Caco-2 (cell line): ENCODE data around the gene PDE4D. TPM values are rescaled to one million over a fixed set of nuclear protein-coding genes. Genes with fewer than 3 reads are reported as not detected.

Experiments
- BruUV-seq: library from RNA; stranded (reverse); fragments of 400-500 nt; replicated peaks from 2 replicates; lab custom pipeline; 2021; lab: Mats Ljungman, UMichigan
- CTCF ChIA-PET: fragments of 300-600 bp; sonication (Branson Sonifier 250); formaldehyde crosslinking; loops from one replicate; lab custom pipeline; 2022; ENCODE audit warnings: antibody characterized with exemption; lab: Charles Lee
- POLR2A ChIA-PET: fragments of 300-600 bp; sonication (Branson Sonifier 250); formaldehyde crosslinking; loops from one replicate; lab custom pipeline; 2022; ENCODE audit warnings: antibody characterized with exemption; lab: Charles Lee
- DNase-seq, 2 experiments: peaks; one replicate each; pipeline versions ENCODE4 v3.0.0 to v3.0.0-alpha.2; 2020 to 2022
- H3K27me3 ChIP-seq: replicated peaks from 2 replicates; pipeline ENCODE4 v1.6.0; 2011; ENCODE audit warnings: low read length; ENCODE audit not compliant: control insufficient read depth, insufficient read depth
- H3K36me3 ChIP-seq: 2 replicates; pipeline ENCODE4 v1.5.1; 2011; ENCODE audit warnings: low read length; ENCODE audit not compliant: control insufficient read depth, insufficient read depth
- H3K4me1 ChIP-seq: fragments of 250-450 bp; sonication (Bioruptor Pico); 2 replicates; pipeline ENCODE4 v1.5.1; 2020; ENCODE audit warnings: mild to moderate bottlenecking
- H3K4me3 ChIP-seq: 2 replicates; pipeline ENCODE4 v1.5.1; 2011; ENCODE audit warnings: low read depth, mild to moderate bottlenecking, control low read depth, low read length
- H3K9me3 ChIP-seq: fragments of 250-450 bp; sonication (Bioruptor Pico); 2 replicates; pipeline ENCODE4 v1.5.1; 2020; ENCODE audit warnings: mild to moderate bottlenecking, moderate library complexity
- H3K27ac Mint-ChIP-seq: one replicate; pipeline ENCODE4 v1.8.0; 2022; ENCODE audit warnings: mixed read lengths; ENCODE audit not compliant: unreplicated experiment
- H3K27me3 Mint-ChIP-seq: one replicate; pipeline ENCODE4 v1.8.0; 2022; ENCODE audit warnings: mixed read lengths; ENCODE audit not compliant: insufficient read depth, unreplicated experiment
- H3K36me3 Mint-ChIP-seq: one replicate; pipeline ENCODE4 v1.8.0; 2022; ENCODE audit warnings: mild to moderate bottlenecking, mixed read lengths; ENCODE audit not compliant: insufficient read depth, unreplicated experiment
- H3K4me1 Mint-ChIP-seq: one replicate; pipeline ENCODE4 v1.8.0; 2022; ENCODE audit warnings: low read depth, mixed read lengths; ENCODE audit not compliant: unreplicated experiment
- H3K4me3 Mint-ChIP-seq: one replicate; pipeline ENCODE4 v1.8.0; 2022; ENCODE audit warnings: mild to moderate bottlenecking, moderate library complexity, mixed read lengths; ENCODE audit not compliant: unreplicated experiment
- H3K9me3 Mint-ChIP-seq: one replicate; pipeline ENCODE4 v1.8.0; 2022; ENCODE audit warnings: mixed read lengths; ENCODE audit not compliant: unreplicated experiment
- intact Hi-C: fragments of 100-400 bp; cut with micrococcal nuclease; formaldehyde crosslinking; loops from one replicate; pipeline ENCODE4 v1.10.0; 2022; ENCODE audit not compliant: unreplicated experiment
- total RNA-seq: library from RNA; stranded (reverse); gene quantifications from 2 replicates; pipeline ENCODE4 v1.2.3, GENCODE V29; 2022
- TF ChIP-seq, protein P1 (sequence below), 2 experiments: fragments of 200-600 bp in 1 of 2; IDR thresholded peaks; 1 replicate in 1 of 2; 2 replicates in 1 of 2; pipeline versions ENCODE4 v1.5.1 to v1.8.0; 2011 to 2022; ENCODE audit warnings: antibody characterized with exemption in 1 of 2, control low read depth in 1 of 2, inconsistent platforms in 1 of 2, low read depth in 1 of 2, low read length in 1 of 2, mild to moderate bottlenecking in 1 of 2, moderate library complexity in 1 of 2; ENCODE audit not compliant: insufficient read depth in 1 of 2, severe bottlenecking in 1 of 2, unreplicated experiment in 1 of 2

Gene PDE4D
- total RNA-seq, 1 experiment from 2014 or later = 89.8 TPM

GRCh38 chr5:59094864-59095263 is 798.7 kb downstream of the PDE4D start:
- BruUV-seq = no TSS peak
- Mint-ChIP-seq H3K4me1 (peaks cover 45% of the 10 kb centered on the region), H3K27ac (no peak overlapping the region), H3K27me3 (no peaks in the 10 kb centered on the region), H3K9me3 (peaks cover 9% of the 10 kb centered on the region), H3K36me3 (no peaks in the 10 kb centered on the region), H3K4me3 (no peak overlapping the region)
- no peak for DNase-seq
- ChIA-PET CTCF (no interaction called here), POLR2A (no interaction called here)
- intact Hi-C loops = no loop called here
- Histone ChIP-seq H3K36me3 (no peaks in the 10 kb centered on the region), H3K27me3 (no peaks in the 10 kb centered on the region), H3K9me3 (no peaks in the 10 kb centered on the region), H3K4me3 (no peak overlapping the region), H3K4me1 (peaks cover 25% of the 10 kb centered on the region)
- TF ChIP-seq, protein P1, sequence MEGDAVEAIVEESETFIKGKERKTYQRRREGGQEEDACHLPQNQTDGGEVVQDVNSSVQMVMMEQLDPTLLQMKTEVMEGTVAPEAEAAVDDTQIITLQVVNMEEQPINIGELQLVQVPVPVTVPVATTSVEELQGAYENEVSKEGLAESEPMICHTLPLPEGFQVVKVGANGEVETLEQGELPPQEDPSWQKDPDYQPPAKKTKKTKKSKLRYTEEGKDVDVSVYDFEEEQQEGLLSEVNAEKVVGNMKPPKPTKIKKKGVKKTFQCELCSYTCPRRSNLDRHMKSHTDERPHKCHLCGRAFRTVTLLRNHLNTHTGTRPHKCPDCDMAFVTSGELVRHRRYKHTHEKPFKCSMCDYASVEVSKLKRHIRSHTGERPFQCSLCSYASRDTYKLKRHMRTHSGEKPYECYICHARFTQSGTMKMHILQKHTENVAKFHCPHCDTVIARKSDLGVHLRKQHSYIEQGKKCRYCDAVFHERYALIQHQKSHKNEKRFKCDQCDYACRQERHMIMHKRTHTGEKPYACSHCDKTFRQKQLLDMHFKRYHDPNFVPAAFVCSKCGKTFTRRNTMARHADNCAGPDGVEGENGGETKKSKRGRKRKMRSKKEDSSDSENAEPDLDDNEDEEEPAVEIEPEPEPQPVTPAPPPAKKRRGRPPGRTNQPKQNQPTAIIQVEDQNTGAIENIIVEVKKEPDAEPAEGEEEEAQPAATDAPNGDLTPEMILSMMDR (IDR thresholded peaks at IDR 0.05; ENCODE audit: insufficient read depth in 1 of 2, low read depth in 1 of 2, low read length in 1 of 2, severe bottlenecking in 1 of 2, unreplicated experiment in 1 of 2) = no peak

- no peak for DNase-seq
- CTCF ChIA-PET = no interaction called here
- BruUV-seq = no TSS peak
- TF ChIP-seq, protein P1 (IDR thresholded peaks at IDR 0.05; ENCODE audit: insufficient read depth in 1 of 2, low read depth in 1 of 2, low read length in 1 of 2, severe bottlenecking in 1 of 2, unreplicated experiment in 1 of 2) = no peak
- no peak overlapping the region for H3K4me3 Mint-ChIP-seq
- H3K4me1 Mint-ChIP-seq = peaks cover 31% of the 10 kb centered on the region
- no peak overlapping the region for H3K4me3 ChIP-seq
- no peaks in the 10 kb centered on the region for H3K27me3 ChIP-seq
- no peaks in the 10 kb centered on the region for H3K36me3 Mint-ChIP-seq
- no peaks in the 10 kb centered on the region for H3K27me3 Mint-ChIP-seq
- peaks cover 9% of the 10 kb centered on the region for H3K9me3 Mint-ChIP-seq
- intact Hi-C loops = no loop called here
- H3K36me3 ChIP-seq = no peaks in the 10 kb centered on the region
- POLR2A ChIA-PET = no interaction called here
- no peaks in the 10 kb centered on the region for H3K9me3 ChIP-seq
- H3K4me1 ChIP-seq = peaks cover 17% of the 10 kb centered on the region
- no peak overlapping the region for H3K27ac Mint-ChIP-seq
These were observed 800.2 kb downstream of the PDE4D start for GRCh38 chr5:59093329-59093728.

DNA sequence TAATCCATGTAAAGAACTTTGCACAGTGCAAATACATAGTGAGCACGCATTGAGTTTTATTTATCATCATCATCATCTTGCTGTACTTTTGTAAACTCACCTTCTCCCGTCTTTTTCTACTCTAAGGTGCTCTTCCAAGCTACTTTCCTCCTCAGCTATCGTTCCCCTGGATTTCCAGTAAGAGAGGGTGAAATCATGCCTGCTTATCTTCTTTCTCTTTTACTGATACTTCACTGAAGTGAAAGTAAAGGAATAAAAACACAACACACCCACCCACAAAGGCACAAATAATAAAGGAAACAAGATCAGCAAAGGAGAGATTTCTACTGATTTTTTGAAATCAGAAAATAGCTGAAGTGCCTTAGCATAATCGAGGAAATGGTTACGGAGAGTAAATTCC is 800.8 kb downstream of the PDE4D start:
- no peak overlapping the region for H3K4me3 ChIP-seq
- peaks cover 13% of the 10 kb centered on the region for H3K4me1 ChIP-seq
- TF ChIP-seq, protein P1 (IDR thresholded peaks at IDR 0.05; ENCODE audit: insufficient read depth in 1 of 2, low read depth in 1 of 2, low read length in 1 of 2, severe bottlenecking in 1 of 2, unreplicated experiment in 1 of 2) = no peak
- no peak for DNase-seq
- ChIA-PET POLR2A (no interaction called here), CTCF (no interaction called here)
- peaks cover 33% of the 10 kb centered on the region for H3K4me1 Mint-ChIP-seq
- no peaks in the 10 kb centered on the region for H3K27me3 ChIP-seq
- H3K9me3 Mint-ChIP-seq = peaks cover 9% of the 10 kb centered on the region
- H3K4me3 Mint-ChIP-seq = peak overlapping the region; percentile 11
- no peaks in the 10 kb centered on the region for H3K36me3 ChIP-seq
- no peaks in the 10 kb centered on the region for H3K9me3 ChIP-seq
- H3K27me3 Mint-ChIP-seq = no peaks in the 10 kb centered on the region
- no TSS peak for BruUV-seq
- intact Hi-C loops = no loop called here
- peak overlapping the region; percentile 8 for H3K27ac Mint-ChIP-seq
- H3K36me3 Mint-ChIP-seq = no peaks in the 10 kb centered on the region
